ENCODE data around the gene OOSP4B. TPM values are rescaled to one million over a fixed set of nuclear protein-coding genes. Genes with fewer than 3 reads are reported as not detected.

OOSP4B gene
- total and polyA plus RNA-seq, 2 of the 4 experiments (the other 2 are of a cell fraction), result not detected

DNA sequence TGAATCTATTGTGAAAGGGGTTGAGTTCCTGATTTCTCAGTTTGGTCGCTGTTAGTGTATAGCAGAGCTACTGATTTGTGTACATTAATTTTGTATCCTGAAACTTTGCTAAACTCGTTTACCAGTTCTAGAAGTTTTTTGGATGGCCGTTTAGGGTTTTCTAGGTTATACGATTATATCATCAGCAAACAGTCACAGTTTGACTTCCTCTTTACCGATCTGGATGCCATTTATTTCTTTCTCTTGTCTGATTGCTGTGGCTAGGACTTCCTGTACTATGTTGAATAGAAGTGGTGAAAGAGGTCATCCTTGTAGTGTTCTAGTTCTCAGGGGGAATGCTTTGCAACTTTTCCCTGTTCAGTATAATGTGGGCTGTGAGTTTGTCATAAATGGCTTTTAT lies 24.6 kb upstream of the OOSP4B start:
- no peak overlapping the region for H2BK20ac ChIP-seq (ENCODE audit: low read depth, low read length)
- H3K27me3 ChIP-seq (ENCODE audit: control insufficient read depth, insufficient read depth, low read length), result no peaks in the 10 kb centered on the region
- no peak overlapping the region for H4K5ac ChIP-seq (ENCODE audit: low read depth, low read length)
- H3K9me1 ChIP-seq (ENCODE audit: insufficient read depth, low read length), result no peaks in the 10 kb centered on the region
- H3K4me2 ChIP-seq (ENCODE audit: low read depth, low read length), result no peak overlapping the region
- H3K14ac ChIP-seq (replicated peaks; ENCODE audit: low read depth, low read length), result no peak overlapping the region
- no peaks in the 10 kb centered on the region; the same call in 1 of the 2 replicates for H3K9me3 ChIP-seq (ENCODE audit: control insufficient read depth, insufficient read depth, low read length)
- no peak overlapping the region for H3K4ac ChIP-seq (ENCODE audit: low read depth, low read length)
- no peak overlapping the region for H3K4me3 ChIP-seq (ENCODE audit: insufficient read depth, low read depth, low read length)
- ATAC-seq (ENCODE audit: low read depth), result no peak
- H3K18ac ChIP-seq (ENCODE audit: low read depth, low read length), result no peak overlapping the region
- H2BK5ac ChIP-seq (ENCODE audit: low read depth, low read length, poor library complexity, severe bottlenecking), result no peak overlapping the region
- no peak overlapping the region for H2AK5ac ChIP-seq (ENCODE audit: low read depth, low read length)
- no peak overlapping the region for H4K8ac ChIP-seq (ENCODE audit: low read depth in 2 of 2, low read length in 2 of 2)
- dilution Hi-C loops (cut with HindIII; ENCODE audit: low sequenced_read_pairs, unreplicated experiment), result no loop called here
- CTCF ChIA-PET, result no interaction called here
- H2BK120ac ChIP-seq (ENCODE audit: low read depth, low read length), result no peak overlapping the region
- no peak overlapping the region for H2AFZ ChIP-seq (replicated peaks; ENCODE audit: low read length, poor library complexity)
- H2BK15ac ChIP-seq (ENCODE audit: low read depth, low read length), result no peak overlapping the region
- no peak overlapping the region for H3K27ac ChIP-seq (ENCODE audit: insufficient read depth, low read length)
- TF ChIP-seq RFX5 (IDR thresholded peaks at IDR 0.05; ENCODE audit: low read depth, low read length) (no peak), NFE2L2 (IDR thresholded peaks at IDR 0.05; ENCODE audit: low read depth, low read length) (no peak)
- H3K36me3 ChIP-seq (ENCODE audit: control insufficient read depth, insufficient read depth, low read length), result no peaks in the 10 kb centered on the region
- no peak overlapping the region for H3K56ac ChIP-seq (ENCODE audit: extremely low read depth, insufficient read depth, low read length)
- no peaks in the 10 kb centered on the region for H4K20me1 ChIP-seq (ENCODE audit: insufficient read depth, low read length)
- H3K9ac ChIP-seq (ENCODE audit: low read depth, low read length), result no peak overlapping the region
- H3K23ac ChIP-seq (ENCODE audit: low read depth, low read length), result no peak overlapping the region
- H2AK9ac ChIP-seq (replicated peaks; ENCODE audit: low read depth, low read length, poor library complexity), result no peak overlapping the region
- DNase-seq, result no peak
- H4K91ac ChIP-seq (ENCODE audit: insufficient read depth, low read depth, low read length), result no peak overlapping the region
- no CpG with 5 or more reads among the region's 5 CpGs for WGBS, 2 experiments (ENCODE audit: extremely low coverage in 2 of 2, insufficient read length in 1 of 2)
- no peaks in the 10 kb centered on the region for H3K4me1 ChIP-seq (ENCODE audit: control insufficient read depth, insufficient read depth, low read length)
- POLR2A ChIA-PET (ENCODE audit: unreplicated experiment), result no interaction called here
- BruUV-seq (replicated peaks), result no TSS peak
- no peaks in the 10 kb centered on the region for H3K79me1 ChIP-seq (ENCODE audit: low read depth in 1 of 2, low read length in 2 of 2)
- in situ Hi-C loops (cut with MboI; ENCODE audit: low sequenced_read_pairs), result no loop called here
- intact Hi-C loops (cut with micrococcal nuclease), result no loop called here
